NCI-H2029 (cell line): ENCODE data around the gene TXN.

Source experiments
- DNase-seq: peaks from one replicate; lab custom pipeline; 2025; lab: John Stamatoyannopoulos, UW

Gene TXN

DNA sequence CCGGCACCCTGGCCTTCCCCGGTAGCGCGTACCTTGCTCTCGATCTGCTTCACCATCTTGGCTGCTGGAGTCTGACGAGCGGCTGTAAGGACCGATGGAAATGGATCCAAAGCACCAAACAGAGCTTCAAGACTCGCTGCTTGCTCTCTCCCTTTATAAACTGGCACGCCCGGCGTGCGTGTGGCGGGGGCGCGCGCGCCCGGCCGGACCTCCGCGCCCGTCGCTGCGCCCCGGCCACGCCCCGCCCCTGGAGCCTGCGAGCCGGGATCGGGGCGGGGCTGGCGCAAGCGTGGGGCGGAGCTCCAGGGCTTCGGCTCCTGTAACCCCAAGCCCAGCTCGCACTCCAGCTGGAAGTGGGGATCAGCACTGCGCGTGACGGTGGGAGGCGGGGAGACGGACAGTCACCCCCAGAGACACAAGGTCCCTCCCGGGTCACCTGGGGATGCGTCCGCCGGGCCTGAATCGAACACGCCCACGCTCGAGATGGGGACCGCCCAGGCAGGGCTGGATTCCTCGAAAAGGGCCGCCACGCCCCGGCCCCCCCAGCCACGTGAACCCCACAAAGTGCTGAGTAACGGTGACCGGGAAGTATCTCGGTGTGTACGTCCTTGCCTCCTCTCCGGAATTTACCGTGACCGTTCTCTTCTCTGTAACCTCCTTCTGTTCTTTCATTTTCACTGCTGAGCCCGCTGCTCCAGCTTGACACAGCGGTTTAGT is at the start of gene TXN:
Gene TXN, minus strand, starts transcription at position 128 of the 717 bp plus-strand sequence. Its CDS starts 72 bp downstream, at position 56.
- peak; percentile 84 for DNase-seq

DNA sequence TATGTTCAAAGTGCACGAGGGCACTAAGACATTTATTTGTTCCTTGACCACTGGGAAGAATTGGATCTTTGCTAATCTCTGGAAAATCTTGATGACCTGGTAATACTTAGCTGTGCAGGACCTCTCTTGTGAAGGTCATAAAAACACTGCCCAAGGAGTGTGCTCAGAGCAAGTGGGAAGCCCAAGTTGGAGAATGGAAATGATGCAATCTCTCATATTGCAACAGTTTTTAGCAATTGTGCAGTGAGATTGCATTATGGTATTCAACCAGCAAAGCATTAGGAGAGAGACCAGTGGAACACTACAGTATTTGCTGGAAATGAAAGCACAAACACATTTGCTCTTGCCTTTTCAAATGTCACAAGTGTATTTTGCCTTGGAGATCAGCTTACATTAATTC is 46.8 kb upstream of the TXN start:
- DNase-seq: no peak

- DNase-seq: no peak
Observed at GRCh38 chr9:110298043-110298605, 41.8 kb upstream of the TXN start.

DNA sequence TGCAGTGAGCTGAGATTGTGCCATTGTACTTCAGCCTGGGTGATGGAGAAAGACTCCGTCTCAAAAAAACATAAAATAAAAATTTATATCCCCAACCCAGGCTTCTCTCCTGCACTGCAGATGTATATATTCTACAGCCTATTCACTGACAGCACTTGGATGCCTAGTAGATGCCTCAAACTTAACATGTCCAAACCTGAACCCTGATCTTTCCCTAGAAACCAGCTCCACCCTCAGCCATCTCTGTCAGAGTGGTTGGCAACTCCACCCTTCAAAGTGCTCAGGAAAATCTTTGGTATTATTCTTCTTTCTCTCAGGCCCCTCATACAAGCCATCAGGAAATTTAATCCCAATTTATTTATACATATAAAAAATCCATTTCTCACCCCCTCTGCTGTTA is 36.9 kb upstream of the TXN start:
- no peak for DNase-seq

DNA sequence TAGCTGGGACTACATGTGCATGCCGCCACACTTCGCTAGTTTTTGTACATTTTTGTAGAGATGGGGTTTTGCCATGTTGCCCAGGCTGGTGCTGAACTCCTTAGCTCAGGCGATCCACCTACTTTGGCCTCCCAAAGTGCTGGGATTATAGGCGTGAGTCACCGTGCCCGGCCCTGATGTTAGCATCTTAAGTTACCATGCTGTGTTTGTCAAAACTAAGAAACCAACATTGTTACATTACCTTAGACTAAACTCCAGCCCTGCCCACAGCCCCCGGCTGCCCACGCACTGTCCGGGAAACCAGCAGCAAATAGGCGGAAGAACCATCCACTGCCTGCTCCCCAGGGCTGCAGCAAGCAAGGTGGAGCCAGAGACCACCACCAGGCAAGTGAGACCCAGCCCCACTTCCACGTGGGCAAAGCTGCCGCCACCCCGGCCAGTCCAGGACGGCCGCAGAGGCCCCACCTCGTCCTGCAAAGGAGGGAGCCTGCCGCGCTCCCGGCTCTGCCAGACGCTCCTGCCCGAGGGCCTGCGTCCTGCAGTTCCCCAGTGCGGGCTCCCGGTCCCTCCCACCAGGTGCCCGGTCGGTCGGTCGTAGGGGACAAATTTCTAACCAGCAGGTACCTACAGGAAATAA is 35.7 kb upstream of the TXN start:
- no peak for DNase-seq

- DNase-seq: no peak
Observed at GRCh38 chr9:110290001-110290400, 33.7 kb upstream of the TXN start.

DNA sequence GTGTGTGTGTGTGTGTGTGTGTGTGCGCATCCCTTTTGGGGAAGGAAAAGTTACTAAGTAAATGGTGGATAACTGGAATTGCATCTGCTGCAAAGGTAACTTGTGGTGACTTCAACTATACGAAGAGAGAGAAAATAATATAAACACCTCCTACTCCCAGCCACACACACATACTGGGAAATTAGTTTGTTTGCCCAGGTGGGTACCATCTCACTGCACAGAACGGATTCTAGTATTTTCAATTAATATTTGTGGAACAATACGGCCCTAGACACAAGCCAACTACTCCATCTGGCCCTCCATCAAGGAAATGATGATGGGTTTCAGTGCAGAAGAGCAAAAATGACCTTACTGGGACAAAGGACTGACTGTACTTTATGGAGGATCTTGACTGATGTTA is 32.2 kb upstream of the TXN start:
- no peak for DNase-seq

DNA sequence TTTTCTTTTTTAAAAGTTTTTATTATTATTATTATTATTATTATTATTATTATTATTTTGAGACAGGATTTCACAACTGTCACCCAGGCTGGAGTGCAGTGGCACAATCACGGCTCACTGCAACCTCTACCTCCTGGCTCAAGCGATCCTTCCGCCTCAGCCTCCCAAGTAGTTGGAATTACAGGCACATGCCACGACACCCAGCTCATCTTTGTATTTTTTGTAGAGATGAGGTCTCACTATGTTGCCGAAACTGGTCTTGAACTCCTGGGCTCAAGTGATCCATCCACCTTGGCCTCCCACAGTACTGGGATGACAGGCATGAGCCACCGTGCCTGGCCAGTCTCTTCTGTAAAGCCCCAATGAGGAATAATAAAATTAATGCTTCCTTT is 31.0 kb upstream of the TXN start:
- no peak for DNase-seq

- DNase-seq: no peak
Observed at GRCh38 chr9:110284211-110284844, 28.0 kb upstream of the TXN start.

DNA sequence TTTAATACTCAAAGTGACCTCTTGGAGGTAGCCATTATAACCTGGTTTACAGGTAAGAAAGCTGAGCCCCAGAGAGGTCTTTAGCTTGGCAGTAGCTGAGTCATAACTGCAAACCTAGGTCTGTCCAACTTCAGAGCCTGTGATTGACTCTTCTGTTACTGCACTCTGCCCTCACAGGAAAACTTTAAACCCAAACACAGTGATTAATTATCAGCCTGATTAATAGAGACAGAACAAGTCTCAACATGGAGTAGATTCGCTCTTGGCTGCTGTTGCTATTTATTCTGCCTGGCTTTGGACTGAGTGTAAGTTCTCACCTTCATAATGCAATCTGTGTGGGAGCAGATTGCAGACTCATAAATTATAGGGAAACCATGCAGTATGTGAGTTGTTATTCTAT is 27.4 kb upstream of the TXN start:
- DNase-seq: no peak

GRCh38 chr9:110282739-110283081 is 26.4 kb upstream of the TXN start:
- no peak for DNase-seq

- no peak for DNase-seq
Observed at GRCh38 chr9:110282018-110282738, 25.9 kb upstream of the TXN start.

GRCh38 chr9:110278080-110278707 is 21.9 kb upstream of the TXN start:
- no peak for DNase-seq

- DNase-seq: no peak
Observed at GRCh38 chr9:110276781-110277180, 20.5 kb upstream of the TXN start.

DNA sequence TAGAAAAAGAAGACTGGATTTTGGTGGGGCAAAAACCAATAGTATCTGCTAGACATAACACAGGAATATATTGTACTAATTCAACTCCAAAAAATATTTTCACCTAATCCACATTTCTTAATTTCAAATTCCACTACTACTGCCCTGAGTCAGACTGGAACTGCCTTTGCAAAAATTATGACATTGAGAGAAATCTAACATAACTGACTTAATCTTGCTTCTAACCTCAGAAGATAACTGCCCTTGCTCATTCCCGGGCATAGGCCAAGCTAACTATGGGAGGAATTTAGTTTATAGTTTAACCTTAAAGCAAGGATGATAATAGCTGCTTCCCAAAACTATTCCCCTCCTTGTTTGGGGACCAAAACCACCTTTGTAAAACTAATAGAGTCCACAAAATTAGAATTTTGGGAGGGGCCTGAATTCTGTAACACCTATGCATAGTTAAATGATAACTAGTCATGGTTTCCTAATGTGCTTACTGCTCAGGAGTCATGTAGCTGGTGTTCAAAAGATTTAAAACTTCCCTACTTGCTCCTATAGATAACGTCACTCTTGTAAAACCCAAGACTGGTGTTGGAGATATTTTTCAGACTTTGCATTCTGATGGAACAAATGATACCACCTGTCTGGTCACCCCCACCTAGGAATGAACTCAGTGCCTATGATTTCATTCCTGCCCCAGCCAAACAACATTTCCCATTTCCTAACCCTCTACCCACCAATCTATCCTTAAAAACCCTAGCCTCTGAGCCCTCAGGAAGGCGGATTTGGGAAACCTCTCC is 14.1 kb upstream of the TXN start:
- DNase-seq: no peak

GRCh38 chr9:110266795-110267194 is 10.5 kb upstream of the TXN start:
- DNase-seq: no peak

DNA sequence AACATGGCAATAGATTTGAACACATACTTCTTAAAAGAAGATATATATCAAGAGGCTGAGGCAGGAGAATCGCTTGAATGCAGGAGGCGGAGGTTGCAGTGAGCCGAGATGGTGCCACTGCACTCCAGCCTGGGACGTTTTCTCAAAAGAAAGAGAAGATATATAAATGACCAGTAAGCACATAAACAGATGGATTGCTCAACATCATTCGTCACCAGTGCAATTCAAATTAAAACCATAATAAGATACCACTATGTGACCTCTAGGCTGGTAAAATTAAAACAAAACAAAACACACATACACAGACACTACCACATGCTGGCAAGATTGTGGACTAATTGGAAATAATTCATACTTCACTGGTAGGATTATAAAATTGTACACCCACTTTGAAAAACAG is 5.3 kb upstream of the TXN start:
- DNase-seq: no peak

DNA sequence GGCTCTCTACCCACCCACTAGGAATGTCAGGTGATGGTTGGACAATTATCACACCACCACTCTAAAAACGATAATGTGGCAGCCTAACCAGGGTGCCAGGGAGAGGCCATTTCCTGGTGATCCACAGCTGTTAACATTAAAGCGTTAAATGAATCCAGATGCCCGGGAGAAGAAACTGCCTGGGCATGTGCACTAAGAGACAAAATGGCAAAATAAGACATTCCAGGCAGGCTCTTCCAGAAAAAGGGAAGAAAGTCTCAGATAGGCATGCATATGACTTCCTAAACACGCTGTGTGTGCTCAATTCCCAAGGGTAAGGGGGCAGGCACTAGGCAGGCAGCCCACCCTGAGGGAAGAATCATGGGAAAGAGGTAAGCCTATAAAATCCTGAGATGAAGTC is 4.6 kb upstream of the TXN start:
- DNase-seq: no peak

- DNase-seq: no peak
Observed at GRCh38 chr9:110259566-110259965, 3.3 kb upstream of the TXN start.

- DNase-seq: no peak
Observed at GRCh38 chr9:110258690-110259091, 2.4 kb upstream of the TXN start.

GRCh38 chr9:110257956-110258355 is 1.6 kb upstream of the TXN start:
- no peak for DNase-seq
